ENCODE measurements around the gene IGF2BP2.
A peak's percentile ranks its signal among the peaks of the same experiment; 100 is the strongest.
"Not testable (repeated sequence)": the region's sequence is repeated elsewhere in the genome, so short reads cannot be mapped to it uniquely, and the experiment has no call there.

Gene IGF2BP2

DNA sequence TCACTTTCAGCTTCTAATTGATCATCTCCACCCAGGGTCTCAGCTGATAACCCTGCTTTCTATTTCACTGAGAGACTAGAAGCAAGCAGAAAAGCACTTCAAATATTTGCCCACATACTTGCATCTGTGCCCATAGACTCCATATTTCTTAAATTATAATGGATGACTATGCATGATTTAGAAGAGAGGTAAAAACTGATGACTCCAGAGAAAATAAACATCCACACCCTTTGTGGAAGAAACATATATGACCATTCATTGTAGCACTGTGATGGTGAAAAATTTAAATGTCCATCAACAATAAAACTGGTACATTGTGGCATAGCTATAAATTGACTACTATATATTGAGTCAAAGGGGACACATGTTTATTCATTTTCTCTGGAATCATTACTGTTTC, 7.1 kb upstream of the IGF2BP2 start:
- DNase-seq = no peak

DNA sequence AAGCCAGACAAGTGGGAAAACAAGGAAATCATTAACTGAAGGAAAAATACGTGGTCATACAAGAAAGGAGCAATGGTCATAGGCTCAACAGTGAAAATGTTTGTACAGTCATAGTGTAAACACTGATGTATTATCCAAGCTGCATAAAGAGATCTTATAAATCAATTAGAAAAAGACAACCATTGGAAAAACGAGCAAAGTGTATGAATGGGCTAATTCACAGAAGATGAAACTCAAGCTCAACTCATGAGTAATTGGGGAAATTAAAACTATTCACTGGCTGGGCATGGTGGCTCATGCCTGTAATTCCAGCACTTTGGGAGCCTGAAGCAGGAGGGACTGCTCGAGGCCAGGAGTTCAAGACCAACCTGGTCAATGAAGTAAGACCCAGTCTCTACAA, 6.4 kb upstream of the IGF2BP2 start:
- no peak for DNase-seq

DNA sequence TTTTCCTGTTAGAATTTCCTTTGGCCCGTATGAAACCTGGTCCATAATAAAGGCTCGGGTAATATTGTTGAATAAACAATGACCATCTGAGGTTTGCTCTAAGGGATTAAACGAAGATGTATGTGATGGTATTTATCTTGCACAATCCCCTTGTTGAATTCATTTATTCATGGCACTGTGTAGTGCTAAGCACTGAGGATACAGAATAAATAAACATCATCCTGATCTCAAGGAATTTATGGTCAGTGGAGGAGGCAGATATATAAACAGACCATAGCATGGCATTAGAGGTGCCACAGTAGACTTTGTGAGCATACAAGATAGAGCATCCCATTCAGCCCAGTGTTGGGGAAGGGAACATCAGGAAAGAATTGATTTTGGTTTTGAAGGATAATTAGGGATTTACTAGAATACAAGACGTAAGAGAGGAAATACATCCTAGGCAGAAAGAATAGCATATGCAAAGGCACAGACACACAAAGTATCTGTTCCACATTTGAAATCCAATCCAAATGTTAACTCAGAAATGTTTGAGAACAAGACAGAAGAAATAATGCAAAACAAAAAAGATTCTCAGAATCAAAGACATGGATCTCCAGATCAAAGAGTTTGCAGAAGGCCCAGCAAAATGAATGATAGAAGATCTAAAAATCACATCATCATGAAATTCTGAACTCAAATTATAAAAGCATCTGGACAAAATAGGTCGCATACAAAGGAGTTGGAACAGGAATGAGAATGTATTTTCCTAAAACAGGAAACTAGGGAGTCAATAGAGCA, 5.4 kb upstream of the IGF2BP2 start:
- DNase-seq = no peak

DNA sequence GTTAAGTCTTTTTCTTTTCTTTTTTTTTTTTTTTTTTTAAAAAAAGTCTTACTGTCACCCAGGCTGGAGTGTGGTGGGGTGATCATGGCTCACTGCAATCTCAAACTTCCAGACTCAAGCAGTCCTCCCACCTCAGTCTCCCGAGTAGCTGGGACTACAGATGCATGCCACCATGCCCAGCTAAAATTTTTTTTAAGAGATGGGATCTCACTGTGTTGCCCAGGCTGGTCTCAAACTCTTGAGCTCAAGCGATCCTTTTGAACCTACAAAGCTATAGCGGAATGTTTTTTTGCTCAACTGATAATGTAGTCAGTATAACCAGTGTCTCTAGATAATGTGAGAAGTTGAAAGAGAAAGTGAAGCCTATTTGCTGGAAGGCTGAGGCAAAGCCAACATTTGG, 3.9 kb upstream of the IGF2BP2 start:
- DNase-seq = no peak

DNA sequence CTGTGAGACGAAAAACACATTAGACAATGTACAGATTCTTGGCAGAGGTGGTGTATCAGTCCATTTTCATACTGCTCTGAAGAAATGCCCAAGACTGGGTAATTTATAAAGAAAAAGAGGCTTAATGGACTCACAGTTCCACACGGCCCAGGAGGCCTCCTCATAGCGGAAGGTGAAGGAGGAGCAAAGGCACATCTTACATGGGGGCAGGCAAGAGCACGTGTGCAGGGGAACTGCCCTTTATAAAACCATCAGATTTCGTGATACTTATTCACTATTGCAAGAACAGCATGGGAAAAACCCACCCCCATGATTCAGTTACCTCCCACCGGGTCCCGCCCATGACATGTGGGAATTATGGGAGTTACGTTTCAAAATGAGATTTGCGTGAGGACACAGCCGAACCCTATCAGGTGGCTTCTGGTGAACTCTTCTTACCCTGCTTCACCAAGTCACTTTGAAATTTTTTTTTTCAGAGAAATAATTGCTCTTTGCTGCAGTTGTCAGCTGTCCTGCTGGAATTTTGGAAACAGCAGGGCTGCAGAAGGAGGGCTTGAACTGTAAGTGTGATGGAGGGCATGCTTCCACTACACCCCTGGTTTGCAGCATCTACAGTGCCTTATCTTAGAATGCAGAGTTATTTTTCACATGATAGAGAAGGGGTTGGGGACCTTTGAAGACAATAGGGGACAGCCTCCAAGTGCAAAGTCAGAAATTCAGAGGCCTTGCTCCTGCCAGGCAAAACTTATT, 2.9 kb upstream of the IGF2BP2 start:
- no peak for DNase-seq

DNA sequence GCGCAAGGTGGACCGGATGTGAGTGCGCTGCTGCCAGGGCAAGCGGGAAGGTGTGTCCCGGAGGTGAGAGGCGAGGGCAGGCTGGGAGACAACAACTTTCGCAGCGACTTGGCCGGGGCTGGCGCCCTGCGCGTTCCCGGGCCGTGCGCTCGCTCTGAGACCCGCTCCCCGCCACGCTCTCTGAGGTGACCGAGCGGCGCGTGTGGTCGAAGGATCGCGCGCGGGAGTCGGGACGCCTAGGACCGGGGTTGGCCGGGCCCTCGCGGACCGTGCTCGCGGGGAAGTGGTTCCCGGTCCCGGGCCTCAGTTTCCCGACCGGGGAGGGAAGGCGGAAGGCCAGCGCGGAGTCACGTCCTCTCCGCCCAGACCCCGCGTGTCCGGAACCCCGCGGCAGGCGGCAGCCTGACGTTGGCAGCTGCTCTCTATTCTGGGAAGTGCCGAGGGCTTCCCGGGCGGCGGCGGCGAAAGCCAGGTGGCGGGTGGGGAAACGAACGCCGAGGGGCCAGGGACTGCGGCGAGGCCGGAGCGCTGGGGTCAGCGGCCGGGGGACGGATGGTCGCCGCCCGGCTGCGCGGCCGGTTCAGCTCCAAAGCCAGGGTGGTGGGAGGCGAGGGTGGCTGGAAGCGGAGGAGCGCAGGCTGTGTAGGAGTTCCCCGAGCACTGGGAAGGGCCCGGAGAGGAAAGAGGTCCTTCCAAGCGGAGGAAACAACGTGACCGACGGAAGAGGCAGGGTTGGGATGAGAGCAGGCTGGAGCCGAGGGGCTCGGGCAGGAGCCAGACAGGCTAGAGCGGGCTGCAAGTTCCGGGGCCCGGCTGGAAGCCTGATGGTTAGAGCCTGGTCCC, 1.0 kb upstream of the IGF2BP2 start:
- no peak for DNase-seq

DNA sequence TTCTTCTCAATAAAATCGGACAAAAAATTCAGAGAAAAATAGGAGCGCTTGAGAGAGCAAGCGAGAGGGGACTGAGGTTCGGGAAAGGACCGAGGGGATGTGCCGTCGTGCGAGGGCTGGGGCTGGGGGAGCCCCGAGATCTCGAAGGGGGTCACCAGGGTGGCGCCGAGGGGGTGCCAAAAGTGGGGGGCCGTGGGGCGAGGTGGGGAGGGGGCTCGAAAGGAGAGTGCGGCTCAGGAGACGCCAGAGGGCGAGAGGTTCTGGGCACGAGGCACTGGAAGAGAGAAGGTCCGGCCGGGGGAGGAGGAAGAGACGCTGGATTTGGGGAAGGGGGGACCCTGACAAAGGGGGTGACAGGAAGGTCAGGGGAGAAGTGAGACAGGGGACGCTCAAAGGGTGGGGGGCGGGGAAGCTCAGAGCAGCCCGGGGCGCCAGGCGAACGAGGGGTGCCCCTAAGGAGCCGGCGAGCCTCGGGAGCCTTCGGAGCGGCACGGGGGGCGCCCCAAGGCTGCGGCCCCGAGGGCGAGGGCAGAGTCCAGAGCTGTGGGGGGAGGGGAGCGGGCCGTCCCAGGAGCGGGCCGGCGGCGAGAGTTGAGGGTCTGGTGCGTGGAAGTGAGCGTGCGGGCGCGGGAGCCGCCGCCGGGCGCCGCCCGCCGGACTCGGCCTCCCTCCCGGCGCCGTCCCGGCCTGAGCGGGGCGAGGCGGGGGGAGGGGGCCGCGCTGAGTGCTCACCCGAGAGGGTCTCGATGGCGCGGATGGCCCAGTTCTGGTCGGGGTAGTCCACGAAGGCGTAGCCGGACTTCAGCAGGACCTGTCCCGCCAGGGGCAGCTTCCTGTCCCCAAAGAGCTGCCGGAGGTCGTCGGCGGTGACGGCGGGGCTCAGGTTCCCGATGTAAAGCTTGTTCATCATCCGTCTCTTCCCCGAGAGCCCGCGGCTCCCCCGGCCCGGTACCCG, 514 bp downstream of the IGF2BP2 start:
- no peak for DNase-seq

DNA sequence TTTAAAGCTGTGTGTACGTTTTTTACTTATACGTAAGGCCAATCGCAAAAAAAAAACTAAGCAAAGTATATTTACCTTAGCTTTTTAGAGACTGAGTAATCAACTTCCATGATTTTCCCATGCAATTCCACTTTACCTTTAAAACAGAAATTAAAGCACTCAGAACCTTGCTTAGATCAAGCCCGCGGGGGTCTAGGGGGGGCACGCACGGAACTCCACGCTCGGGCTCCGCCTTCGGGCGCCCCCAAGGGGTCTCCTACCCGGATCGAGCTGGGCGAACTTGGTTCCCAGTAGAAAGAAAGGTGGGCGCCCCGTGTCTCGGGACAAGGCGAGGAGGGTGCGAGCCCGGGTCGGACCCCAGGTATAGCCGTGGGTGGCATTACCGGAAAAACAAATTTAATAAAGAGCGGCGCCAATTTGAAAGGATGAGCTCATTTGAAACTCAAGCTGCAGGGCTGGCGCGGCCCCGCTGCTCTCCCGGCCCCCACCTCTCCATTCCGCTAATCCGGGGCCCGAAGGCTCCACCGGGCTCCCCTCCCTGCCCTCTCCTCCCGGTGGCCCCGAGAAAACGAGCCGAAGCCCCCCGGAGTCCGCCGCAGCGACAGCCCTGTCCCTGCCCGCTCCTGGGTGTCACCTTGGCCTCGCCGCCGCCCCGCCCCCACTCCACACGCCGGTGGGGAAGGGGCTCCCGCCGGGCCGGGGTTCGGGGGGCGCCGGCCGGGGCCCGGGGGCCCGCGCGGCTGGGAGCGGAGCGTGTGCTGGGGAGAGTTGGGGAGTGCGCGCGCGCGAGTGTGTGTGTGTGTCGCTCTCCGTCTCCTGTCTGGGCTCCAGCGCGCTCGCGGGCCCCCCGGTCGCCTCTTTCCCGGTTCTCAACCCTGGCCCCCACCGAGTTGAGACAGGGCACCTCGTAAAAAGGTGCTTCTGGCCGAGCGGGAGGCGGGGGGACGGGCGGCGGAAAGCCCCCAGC, 1.5 kb downstream of the IGF2BP2 start:
- no peak for DNase-seq

DNA sequence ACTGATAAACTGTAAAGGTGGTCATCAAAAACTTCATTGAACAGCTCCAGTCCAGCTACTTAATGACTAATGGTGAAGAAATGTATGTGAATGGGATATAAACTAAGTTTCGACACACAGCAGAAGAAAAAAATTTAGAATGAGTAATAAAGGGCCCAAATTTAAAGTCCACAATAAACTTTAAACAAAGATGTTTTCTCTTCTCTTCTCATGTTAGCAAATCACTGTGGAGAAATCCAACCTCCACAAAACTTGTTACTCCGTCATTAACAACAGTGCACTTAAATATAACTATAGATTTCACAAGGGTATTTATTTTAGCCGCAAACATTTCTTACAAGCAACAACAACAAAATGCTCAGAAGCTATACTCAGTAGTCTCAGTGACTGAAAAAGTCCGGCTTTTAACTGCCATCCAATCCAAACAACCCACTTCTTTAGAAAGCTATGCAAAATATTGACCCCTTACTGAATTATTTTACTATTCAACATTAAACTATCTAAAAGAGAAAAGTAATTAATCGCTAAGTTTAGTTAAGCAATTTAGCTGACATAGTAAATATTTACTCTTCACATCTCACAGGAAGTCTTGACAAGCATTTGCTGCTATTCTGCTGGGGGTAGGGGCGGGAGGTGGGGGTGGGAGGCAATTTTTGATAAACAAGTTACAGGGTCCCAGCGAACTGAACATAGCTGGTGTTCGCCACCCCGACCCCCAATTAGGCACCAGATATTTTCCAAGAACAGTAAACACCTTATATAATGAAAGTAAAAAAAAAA, 2.4 kb downstream of the IGF2BP2 start:
- DNase-seq = no peak

DNA sequence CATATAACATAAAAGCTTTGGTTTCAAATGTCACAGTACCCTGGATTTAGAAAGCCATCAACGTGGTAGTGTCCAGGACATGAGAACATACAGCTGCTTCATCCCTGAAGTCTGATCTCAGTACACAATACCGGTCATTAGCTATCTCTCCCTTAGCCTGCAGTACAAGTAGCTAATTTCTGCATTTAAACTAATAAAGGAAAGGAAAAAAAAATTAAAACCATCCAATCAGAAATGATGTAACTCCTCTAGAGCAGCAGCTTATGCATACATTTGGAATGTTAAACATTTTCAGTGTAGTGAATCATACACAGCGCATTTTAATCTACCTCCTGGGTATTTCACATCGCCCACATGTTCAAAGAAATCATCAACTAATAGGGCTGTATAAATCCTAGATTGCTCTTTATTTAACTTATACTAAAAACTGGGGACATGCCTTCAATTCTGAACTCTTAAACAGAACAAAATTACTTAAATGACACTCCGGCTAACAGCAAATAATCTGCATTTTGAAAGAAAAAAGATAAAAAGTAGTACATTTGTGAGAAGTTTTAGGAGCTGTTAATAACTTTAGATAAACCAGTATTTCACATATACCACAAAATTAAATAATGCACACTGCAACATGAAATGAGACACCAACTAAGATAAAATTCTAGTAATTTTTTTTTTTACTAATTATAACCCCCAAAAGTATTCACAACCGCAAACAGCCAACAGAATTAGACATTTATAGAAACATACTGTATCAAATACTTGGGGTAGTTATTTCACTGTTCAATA, 3.7 kb downstream of the IGF2BP2 start:
- DNase-seq = no peak

DNA sequence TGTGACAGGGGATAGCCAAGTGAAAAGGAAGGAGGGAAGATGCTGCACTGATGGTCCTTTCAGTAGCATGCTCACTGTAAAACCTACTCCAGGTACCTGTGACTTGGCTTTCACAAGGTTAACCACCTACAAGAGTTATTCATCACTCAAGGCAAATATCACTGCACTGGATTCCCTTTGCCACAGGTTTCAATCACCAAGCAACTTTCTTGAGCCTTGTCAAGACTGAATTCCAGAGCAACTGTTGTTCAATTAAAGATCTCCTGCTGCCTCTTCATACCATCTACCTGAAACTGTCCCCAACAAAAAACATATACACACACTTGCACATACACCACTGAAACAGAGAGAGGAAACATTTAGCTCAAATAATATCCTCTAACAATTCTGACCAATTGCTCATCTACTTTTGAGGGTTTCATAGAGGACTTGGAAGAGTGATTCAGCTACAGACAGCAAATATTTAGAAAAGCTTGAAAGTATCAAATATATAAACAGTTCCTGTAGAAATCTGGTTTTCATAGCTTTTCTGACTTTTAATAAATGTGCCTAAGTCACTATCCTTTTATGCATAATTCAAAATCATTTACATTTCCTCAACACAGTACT, 6.5 kb downstream of the IGF2BP2 start:
- DNase-seq = no peak

DNA sequence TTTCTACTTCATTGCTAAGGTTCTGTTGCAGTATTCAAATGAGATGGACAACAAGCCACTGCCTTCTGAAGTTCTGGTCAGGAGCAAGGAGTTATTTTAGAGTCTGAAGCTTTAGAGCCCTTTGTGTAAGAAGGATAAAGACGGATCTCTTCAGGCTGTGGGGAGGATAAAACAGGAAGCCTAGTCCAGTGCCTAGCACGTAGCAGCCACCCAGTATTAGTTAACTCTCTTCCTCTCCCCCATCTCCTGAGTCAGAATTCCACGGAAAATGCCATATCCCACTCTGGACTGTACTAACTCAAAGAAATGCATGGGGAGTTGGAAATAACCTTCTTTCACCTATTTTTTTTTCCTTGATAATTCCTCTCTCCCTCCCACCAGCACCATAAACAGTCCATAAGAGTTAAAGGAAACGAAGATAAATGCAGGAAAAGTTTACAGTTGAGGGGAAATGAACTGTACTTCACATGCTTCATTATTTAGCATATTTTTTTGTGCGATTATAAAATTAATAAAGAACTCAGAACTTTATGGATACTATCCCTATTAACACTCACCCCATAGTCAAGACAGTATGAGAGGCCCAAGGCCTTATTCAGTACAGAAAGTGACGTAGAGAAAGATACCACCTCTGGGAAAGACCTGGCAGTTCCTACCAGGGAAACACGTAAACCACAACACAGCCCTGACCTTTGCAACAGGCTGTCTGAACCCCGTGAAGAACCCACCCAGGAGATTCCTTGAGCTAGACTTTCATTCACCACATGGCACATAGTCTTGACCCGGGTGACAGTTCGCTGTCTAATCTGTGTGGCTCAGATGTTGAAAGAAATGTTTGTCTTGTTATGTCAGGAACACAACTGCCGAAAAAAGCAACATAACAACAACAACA, 9.2 kb downstream of the IGF2BP2 start:
- DNase-seq = peak; percentile 50

DNA sequence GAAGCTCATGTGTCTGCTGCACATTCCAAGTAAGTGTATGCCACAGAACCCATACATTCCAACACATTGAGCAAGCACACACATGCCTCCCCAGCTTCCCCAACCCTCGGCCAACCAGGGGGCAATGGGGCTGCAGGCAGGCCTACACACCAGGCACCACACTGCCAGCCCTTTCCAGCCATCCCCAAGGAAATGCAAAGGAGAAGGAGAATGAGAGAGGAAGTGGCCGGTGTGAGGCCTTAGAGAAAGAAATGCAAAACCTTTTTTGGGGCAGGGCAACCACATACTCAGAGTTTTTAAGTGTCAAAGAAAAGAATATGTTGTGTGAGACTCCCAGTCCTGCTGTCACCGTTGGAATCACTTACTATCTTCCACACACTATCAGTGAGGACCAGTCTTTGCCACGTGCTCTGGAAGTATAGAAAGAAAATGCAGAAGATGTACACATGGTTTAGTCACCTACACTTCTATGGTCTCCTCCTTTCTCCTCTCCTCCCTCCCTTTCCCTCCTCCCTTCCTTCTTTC, 11.1 kb downstream of the IGF2BP2 start:
- peak; percentile 19 for DNase-seq

DNA sequence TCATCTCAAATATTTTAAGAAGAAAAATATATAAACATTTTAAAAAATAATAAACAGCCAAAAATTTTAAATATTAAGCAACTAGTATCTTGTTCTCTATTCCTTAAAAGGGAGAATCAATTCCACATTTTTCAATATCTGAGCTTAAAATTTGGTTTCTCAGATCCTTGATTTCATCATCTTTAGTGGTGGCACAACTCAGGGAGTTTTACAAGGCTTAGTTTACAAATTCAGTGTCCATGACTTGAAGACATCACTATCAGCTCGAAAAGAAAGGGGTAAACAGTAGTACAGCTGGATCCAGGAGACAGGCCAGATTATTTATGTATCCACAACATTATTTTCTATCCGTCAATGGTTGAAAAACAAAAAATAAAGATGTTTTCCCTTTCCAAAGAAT, 11.6 kb downstream of the IGF2BP2 start:
- DNase-seq = peak; percentile 30

DNA sequence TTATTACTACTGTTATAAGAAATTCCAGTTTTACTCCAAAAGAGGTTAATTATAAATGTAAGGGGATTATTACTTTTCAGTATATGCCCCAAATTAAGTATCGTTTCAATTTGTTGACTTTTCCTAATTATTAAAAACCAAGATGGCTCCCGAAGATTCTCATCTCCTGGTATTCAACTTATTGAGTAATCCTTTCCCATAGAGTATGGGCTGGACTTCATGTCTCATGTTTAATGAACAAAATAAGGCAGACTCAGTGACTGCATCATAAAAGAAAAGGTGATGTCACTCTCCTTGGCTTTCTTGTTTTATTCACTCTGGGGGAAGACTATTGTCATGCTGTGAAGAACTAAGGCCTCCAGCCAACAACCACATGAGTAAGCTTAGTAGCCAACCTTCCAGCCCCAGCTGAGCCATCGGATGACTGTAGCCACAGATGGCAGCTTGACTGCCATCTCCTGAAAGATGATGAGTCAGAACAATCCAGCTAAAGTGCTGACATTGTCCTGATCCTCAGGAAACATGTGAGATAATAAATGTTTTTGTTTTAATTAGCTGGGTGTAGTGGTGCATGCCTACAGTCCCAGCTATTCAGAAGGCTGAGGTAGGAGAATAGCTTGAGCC, 17.3 kb downstream of the IGF2BP2 start:
- DNase-seq = no peak

DNA sequence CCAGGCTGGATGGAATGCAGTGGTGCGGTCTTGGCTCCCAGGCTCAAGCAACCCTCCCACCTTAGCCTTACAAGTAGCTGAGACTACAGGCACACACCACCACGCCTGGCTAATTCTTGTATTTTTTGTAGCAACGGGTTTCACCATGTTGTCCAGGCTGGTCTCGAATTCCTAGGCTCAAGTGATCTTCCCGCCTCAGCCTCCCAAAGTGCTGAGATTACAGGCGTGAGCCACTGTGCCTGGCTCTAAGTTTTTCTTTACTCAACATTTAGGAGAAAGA, 26.1 kb downstream of the IGF2BP2 start:
- not testable (repeated sequence) for DNase-seq

Data from GF-D8 (cell line).